A172 (cell line): Measurements from ENCODE around the gene FNDC11. TPM values are rescaled to one million over a fixed set of nuclear protein-coding genes. Genes with fewer than 3 reads are reported as not detected.

Experiments
- DNase-seq: peaks from one replicate; pipeline ENCODE4 v3.0.0-alpha.2; 2015; ENCODE audit warnings: low spot score
- total RNA-seq: library from RNA; depleted of rRNA; stranded (reverse); fragments of >200 nt; shearing (Covaris generic); gene quantifications from 2 replicates; pipeline ENCODE4 v1.2.3, GENCODE V29; 2014

FNDC11 gene
- total RNA-seq, 1 experiment from 2014 or later = 1.8 TPM

GRCh38 chr20:63579017-63579694, 25.2 kb downstream of the FNDC11 start:
- DNase-seq = no peak

- DNase-seq = peak; percentile 53
Measured at GRCh38 chr20:63580796-63581461, 27.0 kb downstream of the FNDC11 start.

- no peak for DNase-seq
Measured at GRCh38 chr20:63582382-63583063, 28.6 kb downstream of the FNDC11 start.

GRCh38 chr20:63585616-63586565, 31.9 kb downstream of the FNDC11 start:
- DNase-seq = no peak

- DNase-seq = no peak
Measured at GRCh38 chr20:63586797-63587196, 32.8 kb downstream of the FNDC11 start.

DNA sequence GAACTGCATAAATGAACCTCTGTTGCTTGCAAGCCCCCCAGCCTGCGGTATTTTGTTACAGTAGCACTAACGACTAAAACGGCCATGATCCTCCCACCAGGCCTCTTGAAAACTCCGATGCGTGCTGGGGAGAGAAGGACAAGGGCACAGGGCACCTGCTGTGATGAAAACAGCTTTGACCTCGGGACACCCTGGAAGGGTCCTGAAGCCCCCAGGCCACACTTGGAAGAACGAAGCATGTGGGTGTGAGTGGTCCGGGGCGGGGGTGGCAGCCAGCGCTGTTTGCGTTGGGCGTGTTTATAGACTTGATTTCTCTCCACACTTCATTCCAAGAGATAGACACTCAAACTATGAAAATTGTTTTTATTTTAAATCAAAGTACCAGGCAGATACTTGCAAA, 33.3 kb downstream of the FNDC11 start:
- DNase-seq = no peak

DNA sequence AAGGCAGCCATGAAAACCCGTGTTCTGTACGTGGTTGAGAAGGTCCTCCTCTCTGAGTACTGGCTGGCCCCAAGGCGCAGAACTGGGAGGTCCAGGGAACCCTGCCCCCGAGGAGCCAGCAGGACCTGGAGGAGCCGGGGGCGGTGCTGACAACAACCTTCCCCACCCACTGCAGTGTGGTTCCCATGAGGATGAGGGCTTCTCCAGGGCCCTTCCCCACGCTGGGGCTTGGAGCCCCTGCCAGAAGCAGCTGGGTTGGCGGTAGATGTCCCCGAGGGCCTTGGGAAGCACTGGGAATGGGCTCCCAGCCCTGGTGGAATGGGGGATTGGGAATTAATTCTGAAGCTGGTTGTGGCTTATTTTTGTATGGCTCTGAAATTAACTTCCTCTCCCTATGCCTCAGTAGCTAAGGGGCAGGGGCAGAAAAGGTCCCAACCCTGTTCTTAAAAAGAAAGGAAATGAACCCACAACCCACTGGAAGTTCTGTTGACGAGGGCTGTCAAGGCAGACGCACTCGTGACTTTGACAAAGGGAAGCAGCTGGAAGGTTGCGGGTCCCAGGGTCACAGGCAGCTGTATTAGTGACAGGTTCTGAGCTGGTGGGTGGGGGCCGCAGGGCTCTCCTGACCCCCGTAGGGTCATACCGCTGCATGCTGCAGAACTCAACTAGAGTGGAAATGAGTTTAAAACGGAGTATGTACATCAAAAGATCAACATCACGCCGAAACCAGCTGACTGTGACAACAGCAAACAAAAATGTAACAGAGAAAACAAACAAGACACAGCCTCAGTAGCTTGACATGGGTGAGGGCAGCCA, 34.0 kb downstream of the FNDC11 start:
- DNase-seq = no peak

DNA sequence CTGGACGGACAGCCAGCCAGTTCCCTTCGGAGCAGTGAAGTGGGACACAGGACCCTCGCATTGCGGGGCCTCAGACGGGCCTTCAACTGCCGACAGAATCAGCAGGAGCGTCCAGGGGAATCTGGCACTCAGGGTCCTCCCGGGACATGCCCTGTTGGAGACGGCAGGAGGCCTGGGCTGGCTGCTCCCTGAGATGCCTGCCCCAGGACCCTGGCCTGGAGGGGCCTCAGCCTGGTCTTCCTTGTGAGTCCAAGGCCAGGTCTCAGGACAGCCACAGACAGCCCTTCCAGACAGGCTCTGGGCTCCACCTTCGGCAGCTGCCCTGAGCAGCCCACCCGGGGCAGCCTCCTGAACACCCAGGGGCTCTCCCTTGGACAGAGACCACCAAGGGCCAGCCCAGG, 34.7 kb downstream of the FNDC11 start:
- DNase-seq = no peak

DNA sequence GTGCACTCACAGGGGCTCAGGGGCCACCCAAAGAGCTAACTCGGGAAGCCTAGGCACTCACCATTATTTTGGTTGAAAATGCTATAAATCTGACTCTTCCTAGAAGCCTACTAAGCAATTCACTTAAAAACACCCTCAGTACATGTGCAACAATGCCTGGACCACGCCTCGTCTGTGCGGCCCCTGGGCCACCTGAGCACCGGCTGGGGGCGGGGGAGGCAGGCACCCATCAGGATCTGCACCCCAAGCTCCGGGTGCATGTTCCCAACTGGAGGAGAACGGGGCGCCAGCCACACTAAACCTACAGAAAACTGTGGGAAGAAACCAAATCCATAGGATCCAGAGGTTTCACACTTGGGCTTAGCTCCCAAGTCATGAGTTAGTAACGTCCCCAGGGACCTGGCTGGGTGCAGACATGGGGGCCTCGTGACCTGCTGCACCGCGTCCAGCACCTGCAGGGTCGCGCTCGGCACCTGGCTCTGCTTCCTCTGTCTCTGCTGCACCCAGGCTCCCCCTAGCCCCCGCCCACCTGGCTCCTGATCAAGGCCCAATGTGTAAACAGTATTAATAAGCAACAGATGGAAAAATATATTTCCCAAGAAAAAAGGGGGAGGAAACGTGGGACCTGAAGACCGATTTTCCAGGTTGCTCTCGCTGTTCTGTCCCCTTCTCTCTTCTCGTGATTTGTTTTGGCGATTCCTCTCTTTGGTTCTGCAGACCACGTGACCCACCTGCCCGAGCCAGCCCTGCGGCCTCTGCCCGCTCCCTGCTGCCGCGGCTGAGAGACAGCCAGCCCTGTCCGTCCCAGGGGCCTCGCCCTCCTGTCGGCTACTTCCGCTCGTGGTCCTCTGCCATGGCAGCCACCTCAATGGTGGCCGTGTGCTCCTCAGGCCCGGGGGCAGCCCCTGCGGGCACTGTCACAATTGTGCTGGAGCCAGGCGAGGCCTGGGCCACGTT, 35.6 kb downstream of the FNDC11 start:
- no peak for DNase-seq

DNA sequence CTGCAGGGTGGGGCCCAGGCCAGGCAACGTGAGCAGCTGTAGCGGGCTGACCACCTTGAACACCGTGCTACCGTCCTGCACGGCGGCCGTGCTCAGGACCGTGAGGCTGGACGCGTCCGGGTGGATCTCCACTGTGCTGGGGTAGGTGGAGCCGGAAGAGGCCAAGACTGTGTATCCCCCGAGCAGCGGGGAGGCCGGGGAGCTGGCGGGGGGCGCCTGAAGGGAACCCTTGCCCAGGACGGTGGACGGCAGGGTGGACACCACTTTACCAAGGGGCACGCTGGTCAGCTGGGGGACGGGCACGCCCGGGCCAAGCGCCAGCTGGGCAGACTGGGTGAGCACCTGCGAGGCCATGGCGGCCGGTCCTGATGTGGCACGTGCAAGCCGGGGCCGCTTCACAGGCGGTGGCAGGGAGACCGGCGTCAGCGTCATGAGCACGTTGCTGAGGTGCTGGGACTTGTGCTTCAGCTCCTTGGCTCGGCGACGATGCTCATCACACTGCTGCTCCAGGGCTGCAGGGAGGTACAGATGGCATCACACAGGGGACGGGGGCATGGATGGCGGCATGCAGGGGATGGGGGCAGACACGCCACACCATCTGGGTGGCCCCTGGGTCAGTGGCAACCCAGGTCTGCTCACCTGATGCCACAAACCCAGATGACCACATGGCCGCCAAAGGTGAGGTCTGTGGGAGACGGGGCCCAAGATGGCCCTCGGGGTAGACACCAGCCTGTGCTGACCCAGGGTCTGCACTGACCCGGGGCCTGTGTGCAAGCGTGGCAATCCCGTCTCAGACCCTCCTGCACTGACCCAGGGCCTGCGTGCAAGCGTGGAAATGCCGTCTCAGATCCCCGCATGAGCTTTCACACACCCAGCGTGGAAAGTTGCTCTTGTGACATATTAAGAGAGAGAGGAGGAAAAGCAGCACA, 36.5 kb downstream of the FNDC11 start:
- DNase-seq = no peak

GRCh38 chr20:63591147-63591533, 37.2 kb downstream of the FNDC11 start:
- no peak for DNase-seq

DNA sequence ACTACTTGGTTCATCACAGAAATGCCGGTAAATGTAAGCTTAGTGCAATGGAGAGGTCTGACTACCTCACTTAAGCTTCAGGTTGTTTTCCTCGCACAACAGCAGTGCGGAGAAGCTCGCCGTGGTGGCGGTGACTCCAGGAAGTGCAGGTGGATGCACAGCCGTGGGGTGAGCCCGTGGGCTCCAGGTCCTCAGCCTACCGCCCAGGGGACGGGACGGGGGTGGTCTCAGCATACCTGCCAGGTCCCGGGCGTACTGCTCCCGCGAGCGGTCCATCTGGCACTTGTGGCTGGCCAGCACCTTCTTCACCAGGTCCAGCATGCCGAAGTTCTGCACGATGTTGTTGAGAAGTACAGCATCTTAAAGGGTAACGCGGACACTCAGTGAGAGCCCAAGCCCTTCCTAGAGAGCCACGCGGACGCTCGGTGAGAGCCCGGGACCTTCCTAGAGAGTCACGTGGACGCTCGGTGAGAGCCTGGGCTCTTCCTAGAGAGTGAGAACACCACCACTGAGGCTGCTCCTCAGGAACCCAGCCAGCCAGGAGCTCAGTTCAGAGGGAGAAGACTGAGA, 37.9 kb downstream of the FNDC11 start:
- no peak for DNase-seq

GRCh38 chr20:63592661-63593060, 38.7 kb downstream of the FNDC11 start:
- no peak for DNase-seq

DNA sequence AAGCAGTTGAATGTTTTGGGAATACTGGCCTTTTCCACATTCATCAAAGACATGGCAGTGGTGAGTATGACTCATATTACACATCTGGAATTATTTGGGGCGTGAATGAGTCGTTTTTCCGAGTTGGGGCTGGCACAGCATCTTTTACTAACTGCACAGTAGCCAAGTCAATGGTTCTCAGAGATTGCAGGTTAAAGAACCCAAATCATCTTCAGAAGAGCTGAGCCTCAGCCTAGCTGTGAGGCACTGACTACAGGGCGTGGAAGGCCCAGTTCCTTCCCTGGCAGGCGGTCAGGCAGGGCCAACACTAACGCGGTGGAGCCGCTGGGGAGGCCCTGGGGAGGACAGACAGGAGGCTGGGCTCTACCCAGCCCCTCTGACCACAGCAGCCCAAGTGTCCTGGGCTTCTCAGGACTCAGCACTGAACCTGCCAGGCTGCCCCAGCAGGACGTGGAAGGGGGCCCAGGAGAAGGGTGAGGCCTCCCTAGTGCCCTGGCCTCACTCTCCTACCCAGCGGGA, 40.1 kb downstream of the FNDC11 start:
- DNase-seq = peak; percentile 47

DNA sequence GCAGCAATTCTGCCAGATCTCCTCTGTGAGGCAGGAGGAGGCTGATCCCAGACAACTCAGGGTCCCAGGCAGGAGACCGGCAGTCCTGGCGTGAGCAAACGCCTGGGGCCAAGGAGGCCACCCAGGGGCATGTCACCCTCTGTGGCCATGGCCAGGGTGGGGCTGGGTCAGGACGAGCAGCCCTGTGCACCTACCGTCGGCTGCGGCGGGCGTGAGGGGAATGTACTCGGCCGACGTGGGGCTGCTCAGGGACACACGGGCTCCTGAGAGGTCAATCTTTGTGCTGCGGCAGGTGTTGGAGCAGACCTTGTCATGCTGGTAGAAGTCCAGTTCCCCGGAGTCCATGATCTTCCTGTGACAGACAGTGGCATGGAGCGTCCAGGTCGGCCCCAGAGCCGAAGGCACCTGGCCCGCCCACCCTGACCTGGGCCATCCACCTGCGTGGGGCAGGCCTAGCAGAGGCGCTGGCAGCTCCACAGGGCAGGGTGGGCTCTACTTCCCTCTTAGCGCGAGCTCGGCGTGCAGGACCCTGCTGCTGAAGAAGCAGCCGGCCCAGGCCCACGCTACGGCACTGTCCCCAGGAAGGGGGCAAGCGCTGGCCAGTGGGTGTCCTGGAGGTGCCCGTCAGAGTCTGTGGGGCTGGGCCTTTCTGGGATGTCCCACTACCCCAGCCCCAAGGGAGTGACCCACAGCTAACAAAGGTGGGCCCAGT, 41.6 kb downstream of the FNDC11 start:
- DNase-seq = no peak

- no peak for DNase-seq
Measured at GRCh38 chr20:63596423-63596822, 42.5 kb downstream of the FNDC11 start.

- no peak for DNase-seq
Measured at GRCh38 chr20:63597651-63598478, 43.9 kb downstream of the FNDC11 start.
